ENCODE measurements around the gene REL.
A peak's percentile ranks its signal among the peaks of the same experiment; 100 is the strongest.
"Not testable (repeated sequence)": the region's sequence is repeated elsewhere in the genome, so short reads cannot be mapped to it uniquely, and the experiment has no call there.

REL gene

GRCh38 chr2:60852282-60852860 is 29.0 kb upstream of the REL start:
- DNase-seq (ENCODE audit: low read depth): no peak
- no peak for TF ChIP-seq CTCF (IDR thresholded peaks at IDR 0.05; ENCODE audit: insufficient read depth, low read depth, low read length, missing control alignments)
- no peak overlapping the region for H3K4me3 ChIP-seq (ENCODE audit: low read length)

GRCh38 chr2:60853531-60853930 is 27.8 kb upstream of the REL start:
- no peak overlapping the region for H3K4me3 ChIP-seq (ENCODE audit: low read length)
- DNase-seq (ENCODE audit: low read depth): no peak
- TF ChIP-seq CTCF (IDR thresholded peaks at IDR 0.05; ENCODE audit: insufficient read depth, low read depth, low read length, missing control alignments): no peak

GRCh38 chr2:60855989-60856669 is 25.2 kb upstream of the REL start:
- H3K4me3 ChIP-seq (ENCODE audit: low read length): no peak overlapping the region
- DNase-seq (ENCODE audit: low read depth): peak; percentile 27
- no peak for TF ChIP-seq CTCF (IDR thresholded peaks at IDR 0.05; ENCODE audit: insufficient read depth, low read depth, low read length, missing control alignments)

GRCh38 chr2:60857056-60857455 is 24.3 kb upstream of the REL start:
- TF ChIP-seq CTCF (IDR thresholded peaks at IDR 0.05; ENCODE audit: insufficient read depth, low read depth, low read length, missing control alignments): no peak
- DNase-seq (ENCODE audit: low read depth): no peak
- H3K4me3 ChIP-seq (ENCODE audit: low read length): no peak overlapping the region

GRCh38 chr2:60858897-60859311 is 22.5 kb upstream of the REL start:
- peak; percentile 46 for DNase-seq (ENCODE audit: low read depth)
- no peak for TF ChIP-seq CTCF (IDR thresholded peaks at IDR 0.05; ENCODE audit: insufficient read depth, low read depth, low read length, missing control alignments)
- no peak overlapping the region for H3K4me3 ChIP-seq (ENCODE audit: low read length)

- DNase-seq (ENCODE audit: low read depth): peak; percentile 40
- no peak overlapping the region for H3K4me3 ChIP-seq (ENCODE audit: low read length)
- no peak for TF ChIP-seq CTCF (IDR thresholded peaks at IDR 0.05; ENCODE audit: insufficient read depth, low read depth, low read length, missing control alignments)
Measured at GRCh38 chr2:60861736-60862135, 19.6 kb upstream of the REL start.

GRCh38 chr2:60862642-60863041 is 18.7 kb upstream of the REL start:
- no peak for DNase-seq (ENCODE audit: low read depth)
- no peak for TF ChIP-seq CTCF (IDR thresholded peaks at IDR 0.05; ENCODE audit: insufficient read depth, low read depth, low read length, missing control alignments)

GRCh38 chr2:60865361-60865760 is 16.0 kb upstream of the REL start:
- DNase-seq (ENCODE audit: low read depth); H3K4me3 ChIP-seq (ENCODE audit: low read length): not testable (repeated sequence)

More at GRCh38 chr2:60862642-60863041, 18.7 kb upstream of the REL start:
- no peak overlapping the region for H3K4me3 ChIP-seq (ENCODE audit: low read length)

Data from epithelial cell of esophagus (primary cell).